DND-41 (cell line): ENCODE measurements around the gene ABHD16A.
"Not testable (repeated sequence)": the region's sequence is repeated elsewhere in the genome, so short reads cannot be mapped to it uniquely, and the experiment has no call there.

Source experiments
- ATAC-seq: fragments of 200-7000 bp; cut with Tn5 transposase; 3 replicates; pipeline ENCODE4 v1.9.1; 2021; ENCODE audit warnings: low read depth; ENCODE audit not compliant: insufficient read depth
- DNase-seq: peaks from one replicate; pipeline ENCODE4 v3.0.0-alpha.2; 2020
- H2AFZ ChIP-seq: 2 replicates; pipeline ENCODE4 v1.6.0; 2012; ENCODE audit warnings: low read depth, low read length
- H3K27ac ChIP-seq: 2 replicates; pipeline ENCODE4 v1.5.1; 2012; ENCODE audit warnings: low read length, inconsistent platforms
- H3K27me3 ChIP-seq: fragments of 200-600 bp; sonication (generic); 2 replicates; pipeline ENCODE4 v1.6.0; 2012; ENCODE audit warnings: low read length, mild to moderate bottlenecking, inconsistent platforms; ENCODE audit not compliant: insufficient read depth, poor library complexity
- H3K36me3 ChIP-seq: 2 replicates; pipeline ENCODE4 v1.5.1; 2012; ENCODE audit warnings: low read length, inconsistent platforms; ENCODE audit not compliant: insufficient read depth
- H3K4me1 ChIP-seq: 2 replicates; pipeline ENCODE4 v1.5.1; 2012; ENCODE audit warnings: mild to moderate bottlenecking, low read length; ENCODE audit not compliant: insufficient read depth
- H3K4me2 ChIP-seq: 2 replicates; pipeline ENCODE4 v1.6.0; 2012; ENCODE audit warnings: mild to moderate bottlenecking, moderate library complexity, low read length, inconsistent platforms; ENCODE audit not compliant: insufficient read depth
- H3K4me3 ChIP-seq, 2 experiments: fragments of 200-600 bp in 1 of 2; shearing (Covaris generic) in 1 of 2; 2 replicates each; pipeline ENCODE4 v1.5.1; 2012 to 2016; ENCODE audit warnings: inconsistent platforms in 2 of 2, low read length in 2 of 2, mild to moderate bottlenecking in 2 of 2, low read depth in 1 of 2, moderate library complexity in 1 of 2
- H3K79me2 ChIP-seq: 2 replicates; pipeline ENCODE4 v1.6.0; 2012; ENCODE audit warnings: low read length, inconsistent platforms; ENCODE audit not compliant: insufficient read depth
- H3K9ac ChIP-seq: 2 replicates; pipeline ENCODE4 v1.6.0; 2012; ENCODE audit warnings: low read depth, mild to moderate bottlenecking, inconsistent platforms, low read length, moderate library complexity
- H3K9me3 ChIP-seq: 2 replicates; pipeline ENCODE4 v1.5.1; 2012; ENCODE audit warnings: low read length, moderate library complexity, mild to moderate bottlenecking, inconsistent platforms; ENCODE audit not compliant: insufficient read depth, severe bottlenecking
- H4K20me1 ChIP-seq: 2 replicates; pipeline ENCODE4 v1.6.0; 2012; ENCODE audit warnings: low read length; ENCODE audit not compliant: insufficient read depth
- EZH2 ChIP-seq: IDR thresholded peaks from 3 replicates; pipeline ENCODE4 v1.6.1; 2012; ENCODE audit warnings: borderline replicate concordance, low read depth, mild to moderate bottlenecking, moderate library complexity, low read length, inconsistent platforms; ENCODE audit not compliant: severe bottlenecking
- TF ChIP-seq, protein P1 (sequence below): IDR thresholded peaks from 2 replicates; pipeline ENCODE4 v1.5.1; 2012; ENCODE audit warnings: borderline replicate concordance, low read length, moderate library complexity, mild to moderate bottlenecking; ENCODE audit not compliant: poor library complexity, severe bottlenecking; ENCODE audit errors: extremely low read depth

ABHD16A gene

DNA sequence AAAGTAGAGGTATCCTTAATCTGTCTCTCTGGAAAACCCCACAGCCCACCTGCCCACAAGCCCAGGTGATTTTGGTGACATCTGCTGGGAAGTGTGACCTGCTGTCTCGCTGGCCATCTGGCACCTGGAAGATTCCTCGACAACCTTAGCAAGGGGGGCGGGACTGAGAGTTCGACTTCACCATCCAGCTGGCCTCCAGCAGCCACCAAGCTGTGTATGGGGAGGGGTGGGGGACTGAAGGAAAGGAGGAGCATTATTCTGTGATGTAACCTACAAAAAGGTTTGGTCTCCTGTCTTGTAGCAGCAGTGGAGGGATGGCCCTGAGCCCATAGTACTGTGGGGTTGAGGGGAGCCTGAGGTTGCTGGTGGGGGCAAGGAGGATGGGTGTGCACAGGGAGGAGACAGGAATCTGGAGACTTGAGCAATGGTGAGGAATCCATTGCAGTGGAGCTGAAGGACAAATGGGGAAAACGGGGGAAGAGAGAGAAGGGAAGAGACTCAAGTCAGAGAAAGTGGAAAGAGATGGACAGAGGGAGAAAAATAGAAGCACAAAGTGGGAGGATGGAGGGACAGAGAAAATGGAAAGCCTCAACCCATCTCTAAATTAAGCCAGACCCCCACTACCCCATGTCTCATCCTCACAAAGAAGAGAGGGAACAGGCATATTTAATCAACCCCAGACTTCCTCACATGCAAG lies 7.5 kb upstream of the ABHD16A start:
- Histone ChIP-seq H3K4me1 (no peaks in the 10 kb centered on the region), H3K27ac (no peak overlapping the region), H3K9ac (no peak overlapping the region), H4K20me1 (no peaks in the 10 kb centered on the region), H3K9me3 (no peaks in the 10 kb centered on the region), H3K27me3 (no peaks in the 10 kb centered on the region), H3K4me3 (no peak overlapping the region), H3K79me2 (no peaks in the 10 kb centered on the region), H3K4me2 (no peak overlapping the region), H3K36me3 (no peaks in the 10 kb centered on the region), H2AFZ (no peak overlapping the region)
- TF ChIP-seq, protein P1, sequence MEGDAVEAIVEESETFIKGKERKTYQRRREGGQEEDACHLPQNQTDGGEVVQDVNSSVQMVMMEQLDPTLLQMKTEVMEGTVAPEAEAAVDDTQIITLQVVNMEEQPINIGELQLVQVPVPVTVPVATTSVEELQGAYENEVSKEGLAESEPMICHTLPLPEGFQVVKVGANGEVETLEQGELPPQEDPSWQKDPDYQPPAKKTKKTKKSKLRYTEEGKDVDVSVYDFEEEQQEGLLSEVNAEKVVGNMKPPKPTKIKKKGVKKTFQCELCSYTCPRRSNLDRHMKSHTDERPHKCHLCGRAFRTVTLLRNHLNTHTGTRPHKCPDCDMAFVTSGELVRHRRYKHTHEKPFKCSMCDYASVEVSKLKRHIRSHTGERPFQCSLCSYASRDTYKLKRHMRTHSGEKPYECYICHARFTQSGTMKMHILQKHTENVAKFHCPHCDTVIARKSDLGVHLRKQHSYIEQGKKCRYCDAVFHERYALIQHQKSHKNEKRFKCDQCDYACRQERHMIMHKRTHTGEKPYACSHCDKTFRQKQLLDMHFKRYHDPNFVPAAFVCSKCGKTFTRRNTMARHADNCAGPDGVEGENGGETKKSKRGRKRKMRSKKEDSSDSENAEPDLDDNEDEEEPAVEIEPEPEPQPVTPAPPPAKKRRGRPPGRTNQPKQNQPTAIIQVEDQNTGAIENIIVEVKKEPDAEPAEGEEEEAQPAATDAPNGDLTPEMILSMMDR, result no peak
- no peak for TF ChIP-seq EZH2
- no peak for ATAC-seq
- no peak for DNase-seq

- H3K79me2 ChIP-seq, ATAC-seq, H3K4me3 ChIP-seq, H3K9me3 ChIP-seq, H4K20me1 ChIP-seq, DNase-seq, H3K4me2 ChIP-seq, H2AFZ ChIP-seq, H3K27ac ChIP-seq, H3K4me1 ChIP-seq, H3K27me3 ChIP-seq, H3K36me3 ChIP-seq, H3K9ac ChIP-seq: not testable (repeated sequence)
Measured at GRCh38 chr6:31709157-31709556, 6.0 kb upstream of the ABHD16A start.

DNA sequence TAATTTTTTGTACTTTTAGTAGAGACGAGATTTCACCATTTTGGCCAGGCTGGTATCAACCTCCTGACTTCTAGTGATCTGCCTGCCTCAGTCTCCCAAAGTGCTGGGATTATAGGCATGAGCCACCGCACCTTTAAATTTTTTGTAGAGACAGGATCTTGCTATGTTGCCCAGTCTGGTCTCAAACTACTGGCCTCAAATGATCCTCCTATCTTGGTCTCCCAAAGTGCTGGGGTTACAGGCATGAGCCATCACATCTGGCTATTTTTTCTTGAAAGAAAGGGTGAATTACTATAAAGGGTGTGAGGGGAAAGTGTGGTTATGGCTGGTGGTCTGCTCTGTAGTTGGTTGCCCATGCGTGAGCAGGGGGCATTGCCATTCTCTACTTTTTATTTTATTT lies 5.1 kb upstream of the ABHD16A start:
- DNase-seq, result no peak
- Histone ChIP-seq H4K20me1 (no peaks in the 10 kb centered on the region), H3K36me3 (no peaks in the 10 kb centered on the region), H3K9me3 (no peaks in the 10 kb centered on the region), H3K4me3 (no peak overlapping the region), H3K4me2 (no peak overlapping the region), H3K27ac (no peak overlapping the region), H3K27me3 (no peaks in the 10 kb centered on the region), H3K79me2 (no peaks in the 10 kb centered on the region), H3K9ac (no peak overlapping the region), H3K4me1 (peaks cover 10% of the 10 kb centered on the region), H2AFZ (no peak overlapping the region)
- no peak for TF ChIP-seq EZH2
- TF ChIP-seq, protein P1, result no peak
- ATAC-seq, result no peak

GRCh38 chr6:31707701-31708100 lies 4.6 kb upstream of the ABHD16A start:
- Histone ChIP-seq H3K27ac (no peak overlapping the region), H3K4me2 (no peak overlapping the region), H3K9ac (no peak overlapping the region), H3K4me1 (peaks cover 10% of the 10 kb centered on the region), H3K79me2 (peaks cover 3% of the 10 kb centered on the region), H3K27me3 (no peaks in the 10 kb centered on the region), H3K4me3 (no peak overlapping the region), H2AFZ (no peak overlapping the region), H4K20me1 (no peaks in the 10 kb centered on the region), H3K36me3 (no peaks in the 10 kb centered on the region), H3K9me3 (no peaks in the 10 kb centered on the region)
- TF ChIP-seq, protein P1, result no peak
- DNase-seq (no peak), ATAC-seq (no peak)
